ENCODE measurements around the gene SNX32. TPM values are rescaled to one million over a fixed set of nuclear protein-coding genes. Genes with fewer than 3 reads are reported as not detected.

Gene SNX32
- total RNA-seq, 4 donors from 2014 or later = 0.45 TPM; not detected in 3

- Histone ChIP-seq H3K27ac (peak overlapping the region in 1 of 3 donors; percentile 44), H3K9me3 (no peaks in the 10 kb centered on the region)
- WGBS, 2 donors = 90% methylated on average over 24 to 27 of the region's 29 CpGs
Measured at GRCh38 chr11:65793625-65794400, 40.0 kb upstream of the SNX32 start.

GRCh38 chr11:65794570-65795510, 38.9 kb upstream of the SNX32 start:
- H3K4me1 ChIP-seq = peaks cover 11 to 15% of the 10 kb centered on the region in 2 donors
- no peak overlapping the region for H3K27ac ChIP-seq
- 61 to 71% methylated on average over 23 to 28 of the region's 42 CpGs for WGBS, 2 donors
- intact Hi-C loops (cut with DNase I) = no loop called here
- H3K27me3 ChIP-seq = no peaks in the 10 kb centered on the region
- TF ChIP-seq CTCF (IDR thresholded peaks at IDR 0.05) = no peak
- no peak for TF ChIP-seq POLR2A (IDR thresholded peaks at IDR 0.05)
- no peak overlapping the region for H3K4me3 ChIP-seq (replicated peaks in 1 of 3)
- peak; percentile 65 to 75 for DNase-seq
- no peaks in the 10 kb centered on the region for H3K9me3 ChIP-seq
- peaks cover 0 to 10% of the 10 kb centered on the region in 2 donors for H3K36me3 ChIP-seq

More at GRCh38 chr11:65793625-65794400, 40.0 kb upstream of the SNX32 start:
- intact Hi-C loops (cut with DNase I) = no loop called here
- H3K27me3 ChIP-seq = no peaks in the 10 kb centered on the region
- no peak overlapping the region for H3K4me3 ChIP-seq (replicated peaks in 1 of 3)
- H3K36me3 ChIP-seq = peaks cover 0 to 10% of the 10 kb centered on the region in 2 donors
- H3K4me1 ChIP-seq = peaks cover 18 to 25% of the 10 kb centered on the region in 2 donors
- DNase-seq = peak in 1 of 2 donors; percentile 46
- no peak for TF ChIP-seq POLR2A (IDR thresholded peaks at IDR 0.05)

- no peak for DNase-seq
- peaks cover 0 to 10% of the 10 kb centered on the region in 2 donors for H3K36me3 ChIP-seq
- WGBS, 2 donors = 80 to 88% methylated on average over 13 to 14 of the region's 15 CpGs
- TF ChIP-seq POLR2A (IDR thresholded peaks at IDR 0.05) = no peak
- TF ChIP-seq CTCF (IDR thresholded peaks at IDR 0.05) = no peak
- peaks cover 4 to 9% of the 10 kb centered on the region in 2 donors for H3K4me1 ChIP-seq
- H3K27ac ChIP-seq = no peak overlapping the region
- H3K9me3 ChIP-seq = no peaks in the 10 kb centered on the region
- intact Hi-C loops (cut with DNase I) = no loop called here
- H3K4me3 ChIP-seq (replicated peaks in 1 of 3) = no peak overlapping the region
- H3K27me3 ChIP-seq = no peaks in the 10 kb centered on the region
Measured at GRCh38 chr11:65796726-65797601, 36.8 kb upstream of the SNX32 start.

GRCh38 chr11:65797711-65798110, 36.1 kb upstream of the SNX32 start:
- intact Hi-C loops (cut with DNase I) = no loop called here
- H3K9me3 ChIP-seq = no peaks in the 10 kb centered on the region
- TF ChIP-seq CTCF (IDR thresholded peaks at IDR 0.05) = no peak
- no peak for TF ChIP-seq POLR2A (IDR thresholded peaks at IDR 0.05)
- H3K36me3 ChIP-seq = peaks cover 0 to 10% of the 10 kb centered on the region in 2 donors
- no peak for DNase-seq
- H3K27ac ChIP-seq = no peak overlapping the region
- peaks cover 4 to 8% of the 10 kb centered on the region in 2 donors for H3K4me1 ChIP-seq
- H3K27me3 ChIP-seq = no peaks in the 10 kb centered on the region
- H3K4me3 ChIP-seq (replicated peaks in 1 of 3) = no peak overlapping the region
- 94% methylated on average over 9 to 13 of the region's 13 CpGs for WGBS, 2 donors

- 93% methylated on average over 8 of the region's 8 CpGs for WGBS, 2 donors
- H3K4me1 ChIP-seq = no peaks in the 10 kb centered on the region
- no peak overlapping the region for H3K4me3 ChIP-seq (replicated peaks in 1 of 3)
- no peak for DNase-seq
- H3K27me3 ChIP-seq = no peaks in the 10 kb centered on the region
- TF ChIP-seq POLR2A (IDR thresholded peaks at IDR 0.05) (no peak), CTCF (IDR thresholded peaks at IDR 0.05) (no peak)
- H3K36me3 ChIP-seq = peaks cover 0 to 10% of the 10 kb centered on the region in 2 donors
- H3K27ac ChIP-seq = no peak overlapping the region
- no peaks in the 10 kb centered on the region for H3K9me3 ChIP-seq
- intact Hi-C loops (cut with DNase I) = no loop called here
Measured at GRCh38 chr11:65798882-65799281, 34.9 kb upstream of the SNX32 start.
